LNCaP clone FGC (cell line): Measurements from ENCODE around the gene PTCD2.

Experiments used
- DNase-seq: peaks from one replicate; pipeline ENCODE4 v3.0.0-alpha.2; 2011; ENCODE audit warnings: low read depth
- H3K4me3 ChIP-seq: 2 replicates; pipeline ENCODE4 v1.5.1; 2011; ENCODE audit warnings: mild to moderate bottlenecking, low read depth, low read length, control low read depth
- TF ChIP-seq, protein P1 (sequence below): IDR thresholded peaks from 2 replicates; pipeline ENCODE4 v1.5.1; 2012; ENCODE audit warnings: mild to moderate bottlenecking; ENCODE audit not compliant: control insufficient read depth, insufficient read depth; ENCODE audit errors: extremely low read depth

Gene PTCD2

DNA sequence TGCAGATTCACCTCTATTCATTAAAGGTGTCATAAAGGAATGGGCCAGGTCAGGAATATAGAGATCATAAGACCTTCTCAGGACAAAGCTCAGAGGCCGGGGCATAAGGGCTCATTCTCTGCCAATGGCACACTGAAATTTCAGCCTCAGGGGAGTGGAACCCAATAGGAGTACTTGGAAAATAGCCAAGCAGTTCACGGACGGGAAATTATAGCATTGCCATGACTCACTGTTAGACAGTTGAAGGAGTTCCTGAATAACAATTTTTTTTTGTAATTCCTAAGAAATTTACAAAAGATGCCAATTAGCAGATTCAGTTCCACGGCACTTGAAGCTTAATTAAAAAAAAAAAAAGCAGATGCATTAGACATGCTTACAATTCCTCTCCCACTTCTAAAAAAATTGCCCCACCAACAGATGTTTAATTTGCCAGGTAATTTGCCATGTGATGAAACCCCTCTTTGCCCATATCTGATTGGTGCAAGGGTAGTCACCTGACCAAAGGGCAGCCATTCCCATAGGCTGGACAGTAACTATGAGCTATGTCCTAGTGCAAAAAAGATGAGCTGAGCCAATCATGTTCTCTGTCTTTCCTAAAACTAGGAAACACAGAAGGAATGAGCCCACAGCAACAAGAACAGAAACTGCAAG is 58.6 kb downstream of the PTCD2 start:
- TF ChIP-seq, protein P1, sequence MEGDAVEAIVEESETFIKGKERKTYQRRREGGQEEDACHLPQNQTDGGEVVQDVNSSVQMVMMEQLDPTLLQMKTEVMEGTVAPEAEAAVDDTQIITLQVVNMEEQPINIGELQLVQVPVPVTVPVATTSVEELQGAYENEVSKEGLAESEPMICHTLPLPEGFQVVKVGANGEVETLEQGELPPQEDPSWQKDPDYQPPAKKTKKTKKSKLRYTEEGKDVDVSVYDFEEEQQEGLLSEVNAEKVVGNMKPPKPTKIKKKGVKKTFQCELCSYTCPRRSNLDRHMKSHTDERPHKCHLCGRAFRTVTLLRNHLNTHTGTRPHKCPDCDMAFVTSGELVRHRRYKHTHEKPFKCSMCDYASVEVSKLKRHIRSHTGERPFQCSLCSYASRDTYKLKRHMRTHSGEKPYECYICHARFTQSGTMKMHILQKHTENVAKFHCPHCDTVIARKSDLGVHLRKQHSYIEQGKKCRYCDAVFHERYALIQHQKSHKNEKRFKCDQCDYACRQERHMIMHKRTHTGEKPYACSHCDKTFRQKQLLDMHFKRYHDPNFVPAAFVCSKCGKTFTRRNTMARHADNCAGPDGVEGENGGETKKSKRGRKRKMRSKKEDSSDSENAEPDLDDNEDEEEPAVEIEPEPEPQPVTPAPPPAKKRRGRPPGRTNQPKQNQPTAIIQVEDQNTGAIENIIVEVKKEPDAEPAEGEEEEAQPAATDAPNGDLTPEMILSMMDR: no peak
- H3K4me3 ChIP-seq: no peak overlapping the region
- no peak for DNase-seq

DNA sequence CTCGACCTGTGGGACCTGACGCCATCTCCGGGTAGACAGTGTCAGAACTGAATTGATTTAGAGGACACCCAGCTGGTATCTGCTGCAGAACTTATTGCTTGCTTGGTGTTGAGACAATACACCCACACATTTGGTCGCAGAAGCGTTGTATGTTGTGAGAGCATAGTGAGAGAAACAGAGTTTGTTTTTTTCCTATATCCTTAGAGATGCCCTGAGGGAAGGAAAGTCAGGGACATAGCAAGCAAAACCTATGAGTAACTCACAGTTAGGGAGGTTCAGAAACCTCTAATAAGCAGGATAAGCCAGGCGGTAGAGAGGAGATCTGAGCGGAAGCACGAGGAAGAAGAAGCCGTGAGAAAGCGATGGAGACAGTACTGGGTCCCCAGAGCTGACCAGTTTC is 59.8 kb downstream of the PTCD2 start:
- H3K4me3 ChIP-seq: no peak overlapping the region
- TF ChIP-seq, protein P1: no peak
- DNase-seq: no peak

DNA sequence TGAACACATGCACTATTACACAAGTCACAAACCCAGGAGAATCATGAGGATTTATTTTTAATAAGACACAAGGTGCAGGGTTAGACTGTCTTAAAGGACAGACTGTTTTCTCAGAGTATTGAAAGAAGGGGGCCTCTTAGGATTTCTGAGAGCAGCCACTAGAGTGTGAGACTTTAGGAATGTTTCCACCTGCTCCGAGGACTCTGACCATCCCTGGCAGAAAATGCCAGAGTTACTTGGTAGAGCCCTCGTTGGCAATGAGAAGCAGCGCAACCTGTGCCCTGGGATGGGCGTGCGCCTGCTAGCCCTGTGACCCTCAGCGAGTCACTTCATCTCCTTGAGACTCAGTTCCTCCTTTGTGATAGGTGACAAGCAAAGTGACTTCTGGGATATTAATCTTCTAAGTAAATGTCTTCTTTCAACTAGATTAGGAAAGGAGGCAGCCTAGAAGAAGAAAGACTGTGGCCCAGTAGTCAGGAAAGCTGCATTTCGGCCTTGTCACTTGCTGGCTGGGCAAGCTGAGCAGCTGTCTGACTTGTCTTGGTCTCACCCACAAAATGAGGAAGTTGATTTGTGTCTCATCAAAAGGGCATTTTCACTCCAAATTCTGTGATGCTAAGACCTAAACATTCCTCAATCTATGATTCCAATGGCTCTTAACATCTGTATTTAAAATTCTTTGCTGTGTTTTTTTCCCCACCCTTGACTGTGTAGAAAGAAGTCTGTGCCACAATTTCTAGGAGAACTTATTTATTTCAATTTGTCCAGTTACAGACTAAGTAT is 60.5 kb downstream of the PTCD2 start:
- no peak for DNase-seq
- TF ChIP-seq, protein P1: no peak
- H3K4me3 ChIP-seq: no peak overlapping the region

DNA sequence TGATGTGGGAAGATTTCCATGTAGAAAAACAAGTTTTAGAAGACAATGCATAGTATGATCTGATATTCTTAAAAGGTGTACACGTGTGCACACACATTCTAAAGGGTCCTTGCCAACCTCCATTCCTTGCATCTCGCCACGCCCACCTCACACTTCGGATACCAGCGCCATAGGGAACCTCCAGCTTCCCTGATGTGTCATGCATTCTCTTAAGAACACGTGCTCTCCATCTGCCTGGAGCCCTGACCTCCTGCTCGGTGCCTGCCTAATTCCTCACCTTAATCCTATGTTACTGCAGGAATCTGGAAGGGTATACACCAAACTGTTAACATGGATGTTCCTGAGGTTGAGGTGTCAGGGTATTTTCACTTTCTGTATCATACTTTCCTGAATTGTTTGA is 63.1 kb downstream of the PTCD2 start:
- TF ChIP-seq, protein P1: no peak

DNA sequence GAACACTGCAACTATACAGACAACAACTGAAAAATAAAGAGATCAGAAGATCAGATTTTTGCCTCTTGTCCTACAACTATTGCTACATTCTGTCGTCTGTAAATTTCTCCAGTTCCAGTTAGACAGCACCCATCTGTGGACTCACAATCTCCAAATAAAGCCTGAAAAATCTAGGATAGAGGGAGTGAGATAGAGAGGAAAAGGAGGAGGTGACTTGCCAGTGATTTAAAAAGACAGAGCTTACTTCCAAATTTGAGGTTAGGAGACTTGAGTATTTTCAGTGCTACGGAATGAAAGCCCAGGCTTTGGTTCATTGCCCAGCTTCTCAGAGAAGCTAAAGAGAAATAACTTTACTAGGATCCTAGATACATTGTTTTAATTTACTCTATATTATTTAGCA is 63.6 kb downstream of the PTCD2 start:
- no peak overlapping the region for H3K4me3 ChIP-seq
- no peak for DNase-seq
- TF ChIP-seq, protein P1: no peak

More for the DNA sequence above, 63.1 kb downstream of the PTCD2 start:
- DNase-seq: no peak
- no peak overlapping the region for H3K4me3 ChIP-seq

DNA sequence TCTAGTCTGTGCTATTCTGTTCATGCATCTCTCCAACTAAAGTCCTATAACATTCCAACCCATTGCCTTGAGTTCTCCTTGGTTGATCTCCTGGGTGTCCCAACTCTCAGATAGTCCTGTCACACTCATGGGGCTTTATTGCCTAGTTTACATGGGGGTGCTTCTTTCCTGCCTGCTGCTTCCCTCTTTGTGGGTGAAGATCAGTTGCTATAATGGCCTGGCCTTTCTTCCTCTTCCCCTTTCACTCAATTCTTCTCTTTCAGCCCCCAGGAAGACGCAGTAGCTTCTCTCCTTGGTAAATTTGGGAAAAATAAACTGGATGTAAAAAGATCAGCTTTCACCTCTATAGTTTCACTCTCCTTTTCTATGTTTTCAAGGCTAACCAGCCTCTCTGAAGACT is 66.5 kb downstream of the PTCD2 start:
- TF ChIP-seq, protein P1: no peak
- no peak for DNase-seq
- H3K4me3 ChIP-seq: no peak overlapping the region
